HG03565 (cell line): ENCODE measurements around the gene ALG14.

ENCODE experiments used
- ATAC-seq: cut with Tn5 transposase; IDR thresholded peaks from one replicate; pipeline ENCODE4 v1.9.1; 2021; ENCODE audit warnings: mild to moderate bottlenecking, moderate library complexity; ENCODE audit not compliant: unreplicated experiment

ALG14 gene

GRCh38 chr1:94986783-94987182 lies 86.0 kb downstream of the ALG14 start:
- ATAC-seq = no peak

DNA sequence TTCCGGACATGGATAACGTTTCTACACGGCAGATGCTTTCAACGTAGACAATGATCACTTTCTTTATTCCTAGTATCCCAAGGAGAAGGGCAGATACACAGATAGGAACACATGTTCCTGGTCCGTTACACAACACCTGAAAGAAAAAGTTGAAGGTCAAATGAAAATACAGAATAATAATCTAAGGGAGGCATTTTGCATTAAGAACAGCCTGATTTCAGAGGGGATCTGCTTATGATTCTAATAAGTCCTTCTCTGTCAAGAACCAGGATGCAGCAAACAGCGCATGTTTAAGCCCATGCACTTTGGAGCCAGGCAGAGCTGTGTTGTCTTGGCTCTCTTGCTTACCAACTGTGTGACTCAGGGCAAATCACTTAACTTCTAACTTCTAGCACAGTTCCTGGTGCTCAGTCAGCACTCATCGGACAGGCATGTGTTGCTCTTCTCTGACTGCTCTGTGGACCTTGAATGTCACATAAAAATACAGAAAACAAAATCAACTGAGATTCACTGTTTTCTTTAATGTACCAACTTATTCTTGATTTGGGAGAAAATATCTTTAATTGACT lies 89.5 kb downstream of the ALG14 start:
- ATAC-seq = no peak

GRCh38 chr1:94982398-94982797 lies 90.4 kb downstream of the ALG14 start:
- ATAC-seq = no peak

- no peak for ATAC-seq
These were observed 91.2 kb downstream of the ALG14 start for GRCh38 chr1:94981575-94981973.

GRCh38 chr1:94980582-94981574 lies 91.9 kb downstream of the ALG14 start:
- no peak for ATAC-seq

DNA sequence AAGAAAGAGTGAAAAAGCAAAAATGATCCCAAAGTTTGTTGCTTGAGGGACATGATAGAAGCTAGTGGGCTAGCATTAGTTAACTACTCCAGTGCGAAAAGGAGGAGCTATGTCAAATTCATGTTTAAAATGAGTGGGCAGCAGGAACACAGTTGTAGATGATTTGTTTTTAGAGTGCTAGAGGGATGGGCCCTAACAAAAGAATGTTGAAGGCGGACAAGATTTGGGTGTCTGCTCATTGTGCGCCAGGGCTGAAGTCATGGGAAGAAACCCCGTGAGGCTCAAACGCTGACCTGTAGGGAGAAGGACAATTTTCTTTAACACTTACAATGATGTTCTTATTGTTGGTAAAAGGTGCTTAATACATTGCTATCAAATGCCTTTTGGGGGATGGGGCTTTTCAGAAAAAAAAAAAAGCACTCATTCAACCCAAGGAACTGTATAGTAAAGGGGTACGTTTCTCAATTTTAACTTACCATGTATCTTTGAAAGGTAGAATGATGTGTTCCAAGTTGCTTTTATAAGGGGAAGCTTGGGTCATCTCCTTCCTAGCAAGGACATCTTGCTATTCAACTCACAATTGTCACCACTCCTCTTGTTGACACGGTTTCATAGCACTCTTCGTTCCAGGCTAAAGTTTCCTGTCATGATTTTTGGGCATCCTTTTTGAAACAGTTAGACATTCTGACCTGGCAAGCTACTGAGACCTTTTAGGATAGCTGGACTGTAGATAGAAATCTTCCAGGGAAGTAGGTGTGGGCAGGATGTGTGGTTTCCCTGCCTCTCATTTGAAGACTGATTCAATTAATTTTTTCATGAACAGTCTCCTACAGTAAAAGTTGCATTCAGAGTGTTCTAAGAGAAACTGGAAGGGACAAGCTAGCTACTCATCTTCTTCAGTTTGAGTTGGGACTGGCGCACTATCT lies 92.8 kb downstream of the ALG14 start:
- no peak for ATAC-seq

- no peak for ATAC-seq
These were observed 93.6 kb downstream of the ALG14 start for GRCh38 chr1:94979131-94979530.

- no peak for ATAC-seq
These were observed 94.3 kb downstream of the ALG14 start for GRCh38 chr1:94978401-94978800.

- ATAC-seq = no peak
These were observed 95.7 kb downstream of the ALG14 start for GRCh38 chr1:94976971-94977548.

- ATAC-seq = no peak
These were observed 97.9 kb downstream of the ALG14 start for GRCh38 chr1:94974824-94975223.

DNA sequence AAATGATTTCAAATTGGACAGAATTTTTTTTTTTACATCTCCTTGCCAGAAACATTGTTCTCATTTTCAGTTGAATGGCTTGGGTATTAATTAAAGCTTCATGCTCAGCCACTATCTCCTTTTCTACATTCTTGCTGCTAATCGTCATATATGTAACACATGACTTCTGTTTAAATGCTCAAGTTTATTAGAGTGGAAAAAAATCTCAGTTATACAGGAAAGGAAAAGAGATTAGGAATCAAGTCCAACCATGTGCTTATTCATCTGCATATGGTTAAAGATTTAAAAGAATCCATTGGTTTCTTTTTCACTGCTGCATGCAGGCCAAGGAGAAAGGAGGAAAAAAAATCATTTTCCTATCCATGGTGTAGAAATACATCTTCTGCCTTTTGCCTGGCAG lies 98.5 kb downstream of the ALG14 start:
- no peak for ATAC-seq

- ATAC-seq = no peak
These were observed 99.3 kb downstream of the ALG14 start for GRCh38 chr1:94973309-94973922.

- ATAC-seq = no peak
These were observed 101.2 kb downstream of the ALG14 start for GRCh38 chr1:94971491-94971924.

GRCh38 chr1:94970783-94971182 lies 102.0 kb downstream of the ALG14 start:
- no peak for ATAC-seq

DNA sequence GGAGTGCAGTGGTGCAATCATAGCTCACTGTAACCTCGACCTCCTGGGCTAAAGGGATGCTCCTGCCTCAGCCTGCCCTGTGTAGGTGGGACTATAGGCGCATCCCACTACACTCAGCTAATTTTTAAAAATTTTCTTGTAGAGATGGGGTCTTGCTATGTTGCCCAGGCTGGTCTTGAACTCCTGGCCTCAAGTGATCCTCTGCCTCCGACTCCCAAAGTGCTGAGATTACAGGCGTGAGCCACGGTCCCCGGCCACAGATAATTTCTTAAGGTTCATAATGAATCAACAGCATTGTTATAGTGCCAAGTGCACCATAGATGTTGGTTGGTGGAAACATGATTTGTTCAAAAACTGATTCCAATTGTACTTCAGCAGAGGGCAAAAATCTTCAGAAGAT lies 103.6 kb downstream of the ALG14 start:
- no peak for ATAC-seq

DNA sequence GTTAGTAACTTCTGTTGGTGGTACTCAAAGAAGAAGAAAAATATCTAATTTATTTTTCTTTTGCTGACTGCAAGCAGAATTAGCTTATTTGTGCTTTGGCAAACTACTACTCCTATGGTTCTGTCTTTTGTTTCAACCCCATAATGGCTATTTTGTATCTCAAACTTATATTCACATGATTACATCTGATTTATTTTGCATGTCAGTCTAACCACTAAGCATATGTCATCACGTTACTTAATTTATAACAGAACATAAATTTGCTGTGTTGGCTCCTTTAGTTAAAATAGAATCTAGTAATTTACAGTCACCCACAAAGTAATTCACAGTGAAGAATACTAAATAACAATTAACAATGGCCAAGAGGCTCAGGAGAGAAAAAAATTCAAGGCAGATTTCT lies 106.7 kb downstream of the ALG14 start:
- no peak for ATAC-seq

DNA sequence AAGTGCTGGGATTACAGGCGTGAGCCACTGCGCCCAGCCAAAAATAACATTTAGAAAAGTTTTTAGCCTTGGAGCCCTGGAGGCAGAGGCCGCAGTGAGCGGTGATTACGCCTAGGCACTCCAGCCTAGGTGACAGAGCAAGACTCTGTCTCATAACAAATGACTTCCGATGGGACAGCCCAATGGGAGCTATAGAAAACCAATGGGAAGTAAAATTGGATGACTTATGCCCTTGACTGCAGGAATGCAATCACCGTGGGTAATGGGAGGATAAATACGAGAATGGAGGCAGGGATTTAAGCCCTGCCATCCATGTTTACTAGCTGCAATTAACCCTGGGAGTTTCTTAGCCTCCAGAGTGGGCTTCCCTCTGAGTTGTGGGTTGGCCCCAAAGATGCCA lies 108.9 kb downstream of the ALG14 start:
- ATAC-seq = no peak

DNA sequence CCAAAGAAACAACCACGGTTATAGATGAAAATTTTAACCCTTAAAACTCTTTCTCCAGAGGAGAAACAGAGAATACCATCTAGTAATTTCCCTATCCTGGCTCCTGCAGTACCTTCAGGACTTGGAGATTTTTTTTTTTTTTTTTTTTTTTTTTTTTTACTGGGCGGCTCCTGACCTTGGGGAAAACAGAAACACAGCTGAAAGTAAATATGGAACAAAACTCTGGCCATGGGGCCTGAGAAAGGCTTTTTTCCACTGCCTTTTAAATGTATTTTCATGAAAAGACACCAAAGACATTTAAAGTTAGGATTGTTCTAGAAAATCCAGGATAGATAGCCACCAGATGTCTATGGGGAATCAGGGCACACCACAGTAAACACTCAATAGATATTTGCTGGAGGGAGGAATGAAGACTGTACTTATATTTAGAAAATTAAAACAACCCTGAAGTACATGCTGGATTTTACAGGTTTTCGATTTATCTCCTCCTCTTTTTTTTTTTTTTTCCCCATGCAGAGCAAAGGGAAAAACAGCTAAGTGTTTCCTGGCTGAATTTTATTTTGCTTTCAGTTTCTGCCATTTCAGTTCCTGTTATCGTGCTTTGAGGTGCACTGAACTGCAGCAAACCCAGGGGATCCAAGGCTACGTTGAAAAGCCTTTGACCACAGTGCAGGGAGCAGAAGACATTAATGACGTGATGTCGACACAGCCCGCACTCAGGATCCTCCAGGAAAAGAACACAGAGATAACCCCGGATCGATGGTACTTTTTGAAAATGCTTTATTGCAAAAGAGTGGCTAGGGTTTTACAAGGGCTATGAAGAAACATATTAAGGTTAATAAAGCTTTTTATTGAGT lies 110.1 kb downstream of the ALG14 start:
- ATAC-seq = peak; percentile 97

- no peak for ATAC-seq
These were observed 110.8 kb downstream of the ALG14 start for GRCh38 chr1:94961988-94962387.
